ENCODE results near the gene SCGB3A2. TPM values are rescaled to one million over a fixed set of nuclear protein-coding genes. Genes with fewer than 3 reads are reported as not detected.

The SCGB3A2 gene
- polyA plus RNA-seq, 1 donor (not counting 4 experiments of a cell fraction or from before 2014, with no cell fraction given) = not detected

DNA sequence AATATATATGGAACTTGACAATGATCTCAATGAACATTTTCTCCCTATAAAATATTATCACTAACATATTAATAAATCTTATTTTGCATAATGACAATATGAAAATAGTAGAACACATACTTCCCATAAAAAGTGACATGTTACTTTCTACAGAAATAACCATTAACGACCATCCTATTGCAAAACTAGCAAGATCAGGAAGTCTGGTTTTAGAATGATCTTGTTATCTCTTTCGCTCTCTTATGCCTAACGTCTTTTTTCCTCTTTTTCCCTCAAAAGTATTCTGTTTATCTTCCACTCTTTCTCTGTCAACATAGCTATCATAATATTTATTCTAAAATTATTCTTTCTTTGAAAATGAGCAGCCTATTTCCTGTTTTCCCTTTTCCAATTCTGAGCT, 49.4 kb downstream of the SCGB3A2 start:
- TF ChIP-seq EZH2 (IDR thresholded peaks at IDR 0.05; ENCODE audit: low read length) = no peak
- TF ChIP-seq, protein P1, sequence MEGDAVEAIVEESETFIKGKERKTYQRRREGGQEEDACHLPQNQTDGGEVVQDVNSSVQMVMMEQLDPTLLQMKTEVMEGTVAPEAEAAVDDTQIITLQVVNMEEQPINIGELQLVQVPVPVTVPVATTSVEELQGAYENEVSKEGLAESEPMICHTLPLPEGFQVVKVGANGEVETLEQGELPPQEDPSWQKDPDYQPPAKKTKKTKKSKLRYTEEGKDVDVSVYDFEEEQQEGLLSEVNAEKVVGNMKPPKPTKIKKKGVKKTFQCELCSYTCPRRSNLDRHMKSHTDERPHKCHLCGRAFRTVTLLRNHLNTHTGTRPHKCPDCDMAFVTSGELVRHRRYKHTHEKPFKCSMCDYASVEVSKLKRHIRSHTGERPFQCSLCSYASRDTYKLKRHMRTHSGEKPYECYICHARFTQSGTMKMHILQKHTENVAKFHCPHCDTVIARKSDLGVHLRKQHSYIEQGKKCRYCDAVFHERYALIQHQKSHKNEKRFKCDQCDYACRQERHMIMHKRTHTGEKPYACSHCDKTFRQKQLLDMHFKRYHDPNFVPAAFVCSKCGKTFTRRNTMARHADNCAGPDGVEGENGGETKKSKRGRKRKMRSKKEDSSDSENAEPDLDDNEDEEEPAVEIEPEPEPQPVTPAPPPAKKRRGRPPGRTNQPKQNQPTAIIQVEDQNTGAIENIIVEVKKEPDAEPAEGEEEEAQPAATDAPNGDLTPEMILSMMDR (optimal IDR thresholded peaks at IDR 0.05 in 1 of 3, IDR thresholded peaks at IDR 0.05 in 1 of 3, conservative IDR thresholded peaks at IDR 0.05 in 1 of 3; ENCODE audit: extremely low read depth in 1 of 3, insufficient read depth in 2 of 3, low read length in 3 of 3) = no peak
- dilution Hi-C loops (cut with MboI; ENCODE audit: extremely low pct_ligation_motif_present, low sequenced_read_pairs) = no loop called here
- FAIRE-seq = no peak
- Histone ChIP-seq H3K9me3 (ENCODE audit: control insufficient read depth, low read depth, low read length) (no peaks in the 10 kb centered on the region), H3K27ac (ENCODE audit: control insufficient read depth, insufficient read depth, low read length) (no peak overlapping the region), H3K4me3 (ENCODE audit: control insufficient read depth in 2 of 3, extremely low read depth in 1 of 3, insufficient read depth in 2 of 3, low read depth in 1 of 3, low read length in 3 of 3) (no peak overlapping the region), H3K79me2 (ENCODE audit: control insufficient read depth, insufficient read depth, low read length) (no peaks in the 10 kb centered on the region), H3K4me2 (ENCODE audit: control insufficient read depth, extremely low read depth, insufficient read depth, low read depth, low read length) (no peak overlapping the region), H3K9me1 (ENCODE audit: control insufficient read depth, extremely low read depth, insufficient read depth, low read length) (no peaks in the 10 kb centered on the region), H4K20me1 (ENCODE audit: control insufficient read depth, extremely low read depth, insufficient read depth, low read length) (no peaks in the 10 kb centered on the region), H3K27me3 (ENCODE audit: control insufficient read depth, extremely low read depth, insufficient read depth, low read length) (no peaks in the 10 kb centered on the region), H2AFZ (ENCODE audit: control insufficient read depth, low read length) (no peak overlapping the region), H3K9ac (ENCODE audit: control insufficient read depth, extremely low read depth, insufficient read depth, low read length) (no peak overlapping the region), H3K36me3 (ENCODE audit: control insufficient read depth in 2 of 2, extremely low read depth in 1 of 2, insufficient read depth in 2 of 2, low read length in 2 of 2) (no peaks in the 10 kb centered on the region), H3K4me1 (ENCODE audit: control insufficient read depth, extremely low read depth, insufficient read depth, low read length) (no peaks in the 10 kb centered on the region)
- DNase-seq (ENCODE audit: low read depth, low spot score) = no peak

DNA sequence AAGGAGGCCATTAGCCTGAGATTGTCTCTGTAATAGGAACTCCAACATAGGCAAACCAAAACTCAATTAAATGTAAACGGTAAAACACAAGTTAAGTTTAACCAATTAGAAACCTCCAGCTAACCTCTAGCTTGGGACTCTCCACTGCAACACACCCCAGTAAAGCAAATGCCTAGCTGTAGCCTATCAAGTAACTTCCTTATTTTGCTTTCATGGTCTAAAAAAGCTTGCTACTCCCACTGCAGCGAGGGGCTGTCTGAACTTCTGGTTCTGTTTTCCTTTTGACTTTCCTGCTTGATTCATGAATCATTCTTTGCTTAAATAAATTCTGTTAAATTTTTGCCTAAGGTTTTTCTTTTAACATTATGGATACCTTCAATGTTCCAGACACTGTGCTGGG, 52.3 kb downstream of the SCGB3A2 start:
- Histone ChIP-seq H3K79me2 (ENCODE audit: control insufficient read depth, insufficient read depth, low read length) (no peaks in the 10 kb centered on the region), H4K20me1 (ENCODE audit: control insufficient read depth, extremely low read depth, insufficient read depth, low read length) (no peaks in the 10 kb centered on the region), H2AFZ (ENCODE audit: control insufficient read depth, low read length) (no peak overlapping the region), H3K9me1 (ENCODE audit: control insufficient read depth, extremely low read depth, insufficient read depth, low read length) (no peaks in the 10 kb centered on the region), H3K9ac (ENCODE audit: control insufficient read depth, extremely low read depth, insufficient read depth, low read length) (no peak overlapping the region), H3K27ac (ENCODE audit: control insufficient read depth, insufficient read depth, low read length) (no peak overlapping the region), H3K4me2 (ENCODE audit: control insufficient read depth, extremely low read depth, insufficient read depth, low read depth, low read length) (no peak overlapping the region), H3K4me1 (ENCODE audit: control insufficient read depth, extremely low read depth, insufficient read depth, low read length) (no peaks in the 10 kb centered on the region), H3K27me3 (ENCODE audit: control insufficient read depth, extremely low read depth, insufficient read depth, low read length) (no peaks in the 10 kb centered on the region), H3K4me3 (ENCODE audit: control insufficient read depth in 2 of 3, extremely low read depth in 1 of 3, insufficient read depth in 2 of 3, low read depth in 1 of 3, low read length in 3 of 3) (no peak overlapping the region), H3K9me3 (ENCODE audit: control insufficient read depth, low read depth, low read length) (no peaks in the 10 kb centered on the region), H3K36me3 (ENCODE audit: control insufficient read depth in 2 of 2, extremely low read depth in 1 of 2, insufficient read depth in 2 of 2, low read length in 2 of 2) (no peaks in the 10 kb centered on the region)
- TF ChIP-seq, protein P1 (optimal IDR thresholded peaks at IDR 0.05 in 1 of 3, IDR thresholded peaks at IDR 0.05 in 1 of 3, conservative IDR thresholded peaks at IDR 0.05 in 1 of 3; ENCODE audit: extremely low read depth in 1 of 3, insufficient read depth in 2 of 3, low read length in 3 of 3) = no peak
- TF ChIP-seq EZH2 (IDR thresholded peaks at IDR 0.05; ENCODE audit: low read length) = no peak
- FAIRE-seq = no peak
- DNase-seq (ENCODE audit: low read depth, low spot score) = no peak
- dilution Hi-C loops (cut with MboI; ENCODE audit: extremely low pct_ligation_motif_present, low sequenced_read_pairs) = loop anchor here (5.0 kb wide), 1 partner anchor 68 kb away; no protein-coding TSS in a partner anchor

Other genes starting within 250 kb of the SCGB3A2 start
- gene JAKMIP2, start 96.0 kb upstream of the SCGB3A2 start, polyA plus RNA-seq = not detected in 3 replicates
- gene SPINK1, start 47.0 kb upstream of the SCGB3A2 start, polyA plus RNA-seq = 0.13 to 0.17 TPM in 2 of 3 replicates, not detected in the other
- 0.75 to 2.1 TPM (median 1.0 TPM) in 3 replicates for gene C5orf46, start 27.8 kb downstream of the SCGB3A2 start, polyA plus RNA-seq
- 16.6 to 29.2 TPM (median 22.6 TPM) in 3 replicates for gene SPINK5, start 185.3 kb downstream of the SCGB3A2 start, polyA plus RNA-seq